ENCODE measurements around the gene TTC28.

Gene TTC28

DNA sequence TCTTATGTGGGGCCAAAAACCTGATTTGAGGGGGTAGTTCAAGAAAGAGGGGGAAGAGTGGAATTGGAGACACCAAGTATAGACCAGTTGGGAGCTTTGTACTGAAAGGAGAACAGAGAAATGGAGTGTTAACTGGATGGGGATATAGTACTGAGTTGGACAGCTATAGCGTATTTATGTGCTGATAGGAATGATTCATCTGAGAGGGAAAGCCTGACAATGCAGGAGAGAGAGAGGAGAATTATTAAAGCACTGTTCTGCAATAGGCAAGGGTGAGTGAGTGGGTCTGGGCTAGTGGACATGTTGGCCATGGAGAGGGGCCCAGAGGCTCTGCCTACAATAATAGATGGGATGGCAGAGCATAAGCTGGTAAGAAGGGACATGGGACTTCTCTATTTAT is 707.7 kb downstream of the TTC28 start:
- no peak for DNase-seq (ENCODE audit: low read depth, low spot score)

- DNase-seq (ENCODE audit: low read depth, low spot score), result no peak
Measured at GRCh38 chr22:27970596-27971220, 708.9 kb downstream of the TTC28 start.

DNA sequence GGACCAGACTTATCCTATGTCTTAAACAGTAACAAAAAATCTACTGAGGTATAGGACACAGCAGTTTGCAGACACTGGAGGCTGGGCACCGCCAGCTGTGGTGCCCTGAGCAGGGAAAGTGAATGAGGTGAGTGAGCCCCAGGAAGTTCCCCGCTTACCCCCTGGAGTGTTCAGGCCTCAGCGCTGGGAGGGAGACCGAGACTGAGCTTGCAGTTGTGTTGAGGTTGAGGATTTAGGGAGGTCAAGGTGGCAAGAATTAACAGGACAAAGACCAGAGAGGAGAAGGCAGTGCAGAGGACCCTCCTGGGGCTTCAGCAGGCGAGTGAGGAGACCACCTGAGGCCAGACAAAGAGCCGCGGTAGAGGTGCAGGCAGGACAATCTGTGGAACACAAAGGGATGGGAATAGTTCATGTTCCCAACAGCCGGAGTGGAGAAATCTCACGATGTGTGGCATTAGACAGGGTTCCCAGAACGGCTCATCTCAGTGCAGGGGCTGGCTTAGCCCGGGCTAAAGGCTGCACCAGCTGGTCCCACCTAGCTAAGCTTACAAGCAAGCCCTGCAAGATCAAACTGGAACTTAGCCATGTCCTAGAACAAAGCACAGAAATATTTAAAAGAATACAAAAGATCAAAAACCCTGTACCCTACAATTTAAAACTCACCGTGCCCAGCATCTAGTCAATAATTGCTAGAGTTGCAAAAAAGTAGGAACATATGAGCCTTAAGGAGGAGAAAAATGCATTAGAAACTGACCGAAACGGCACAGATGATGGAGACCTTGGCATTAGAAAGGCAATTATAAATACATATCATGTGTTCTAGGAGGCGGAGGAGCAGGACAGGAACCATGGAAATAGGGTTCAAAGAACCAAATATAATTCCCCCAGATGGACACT is 713.2 kb downstream of the TTC28 start:
- DNase-seq (ENCODE audit: low read depth, low spot score), result no peak

- DNase-seq (ENCODE audit: low read depth, low spot score), result no peak
Measured at GRCh38 chr22:27962268-27963044, 717.2 kb downstream of the TTC28 start.

DNA sequence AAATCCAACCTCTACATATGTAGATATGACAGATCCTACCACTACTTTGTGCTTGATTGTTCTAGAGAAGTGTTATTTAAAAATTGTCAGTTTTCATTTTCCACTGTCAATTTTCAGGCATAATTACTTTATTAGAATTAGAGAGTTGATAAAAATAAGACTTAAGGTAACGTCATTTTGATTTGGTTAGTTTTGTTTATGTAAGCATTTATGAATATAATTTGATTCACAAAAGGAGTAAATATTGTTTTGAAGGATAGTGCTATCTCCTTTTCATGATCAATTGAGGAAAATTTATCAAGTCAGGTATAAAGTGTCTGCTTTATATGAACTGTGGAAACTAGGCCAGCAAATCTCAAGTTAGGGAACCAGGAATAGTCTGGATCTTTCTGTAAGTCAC is 718.0 kb downstream of the TTC28 start:
- no peak for DNase-seq (ENCODE audit: low read depth, low spot score)

- no peak for DNase-seq (ENCODE audit: low read depth, low spot score)
Measured at GRCh38 chr22:27961182-27961581, 718.5 kb downstream of the TTC28 start.

DNA sequence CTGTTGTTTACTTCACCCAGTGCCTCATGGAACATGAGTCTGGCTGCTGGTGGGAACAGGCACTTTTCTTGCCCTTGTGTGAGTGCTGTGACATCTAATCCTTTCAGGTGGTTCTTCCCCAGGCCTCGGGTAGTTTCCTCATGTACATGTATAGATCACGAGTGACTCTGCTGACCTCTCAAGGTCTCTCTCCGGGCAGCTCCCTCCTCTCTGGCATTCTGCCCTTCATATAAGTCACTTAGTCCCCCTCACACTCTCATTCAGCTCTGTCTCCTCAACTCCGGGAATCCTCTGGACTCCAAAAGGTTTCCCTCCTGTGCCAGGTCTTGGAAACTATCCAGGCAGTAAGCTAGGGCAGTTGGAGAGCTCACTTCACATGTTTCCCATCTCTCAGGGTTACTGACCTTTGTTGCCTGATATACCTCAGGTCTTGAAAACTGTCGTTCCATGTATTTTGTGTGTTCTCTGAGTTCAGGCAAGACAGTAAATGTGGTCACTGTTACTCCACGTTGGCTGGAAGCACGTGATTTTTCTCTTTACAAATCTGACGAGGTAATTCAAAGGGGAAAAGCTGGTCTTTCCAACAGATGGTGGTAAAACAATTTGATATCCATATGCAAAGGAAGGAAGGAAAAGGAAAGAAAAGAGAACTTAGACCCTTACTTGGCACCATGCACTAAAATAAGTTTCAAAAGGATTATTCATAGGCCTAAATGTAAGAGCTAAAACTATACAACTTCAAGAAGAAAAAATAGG is 720.1 kb downstream of the TTC28 start:
- DNase-seq (ENCODE audit: low read depth, low spot score), result no peak

- no peak for DNase-seq (ENCODE audit: low read depth, low spot score)
Measured at GRCh38 chr22:27952779-27953178, 726.9 kb downstream of the TTC28 start.

DNA sequence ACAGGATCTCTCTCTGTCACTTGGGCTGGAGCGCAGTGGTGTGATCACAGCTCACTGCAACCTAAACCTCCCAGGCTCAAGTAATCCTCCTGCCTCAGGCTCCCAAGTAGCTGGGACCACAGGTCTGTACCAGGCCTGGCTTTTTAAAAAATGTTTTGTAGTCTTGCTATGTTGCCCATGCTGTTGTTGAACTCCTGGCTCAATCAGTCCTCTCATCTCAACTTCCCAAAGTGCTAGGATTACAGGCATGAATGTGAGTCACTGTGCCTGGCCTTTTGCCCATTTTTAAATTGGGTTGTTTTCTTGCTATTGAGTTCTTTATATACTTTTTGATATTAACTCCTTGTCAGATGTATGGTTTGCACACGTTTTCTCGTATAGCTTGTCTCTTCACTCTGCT is 727.5 kb downstream of the TTC28 start:
- DNase-seq (ENCODE audit: low read depth, low spot score), result peak; percentile 47

GRCh38 chr22:27949421-27949820 is 730.2 kb downstream of the TTC28 start:
- DNase-seq (ENCODE audit: low read depth, low spot score), result no peak

DNA sequence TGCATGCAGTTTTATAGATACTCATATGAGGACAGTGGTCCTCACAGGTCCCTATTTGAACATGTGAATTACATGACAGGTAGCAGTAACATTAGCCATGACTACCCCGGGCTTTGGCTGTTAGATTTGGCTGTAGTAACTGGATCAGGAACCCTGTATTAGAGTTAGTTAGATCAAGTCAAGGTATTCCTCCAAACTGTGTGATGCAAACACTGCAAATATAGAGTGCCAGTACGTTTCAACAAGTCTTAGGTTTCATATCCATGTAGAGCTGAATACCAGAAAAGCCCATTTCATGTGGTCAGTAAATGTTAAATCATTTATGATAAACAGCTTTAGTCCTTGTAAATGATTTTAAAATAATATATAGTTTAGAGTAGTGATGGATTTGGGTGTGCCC is 731.1 kb downstream of the TTC28 start:
- DNase-seq (ENCODE audit: low read depth, low spot score), result no peak

GRCh38 chr22:27947448-27947847 is 732.2 kb downstream of the TTC28 start:
- no peak for DNase-seq (ENCODE audit: low read depth, low spot score)

DNA sequence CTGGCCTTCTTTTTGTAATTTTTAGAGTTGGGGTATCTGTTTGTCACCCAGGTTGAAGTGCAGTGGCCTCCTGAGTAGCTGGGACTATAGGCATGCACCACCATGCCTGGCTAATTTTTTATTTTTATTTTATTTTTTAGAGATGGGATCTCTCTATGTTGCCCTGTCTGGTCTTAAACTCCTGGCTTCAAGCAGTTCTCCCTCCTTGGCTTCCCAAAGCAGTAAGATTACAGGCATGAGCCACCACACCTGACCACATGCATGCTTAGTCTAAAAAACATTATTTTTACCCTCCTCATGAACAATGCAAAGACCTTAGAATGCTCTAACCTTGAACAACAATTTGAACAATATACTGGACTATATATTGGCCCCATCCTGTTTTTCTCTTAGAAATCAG is 738.5 kb downstream of the TTC28 start:
- DNase-seq (ENCODE audit: low read depth, low spot score), result no peak

DNA sequence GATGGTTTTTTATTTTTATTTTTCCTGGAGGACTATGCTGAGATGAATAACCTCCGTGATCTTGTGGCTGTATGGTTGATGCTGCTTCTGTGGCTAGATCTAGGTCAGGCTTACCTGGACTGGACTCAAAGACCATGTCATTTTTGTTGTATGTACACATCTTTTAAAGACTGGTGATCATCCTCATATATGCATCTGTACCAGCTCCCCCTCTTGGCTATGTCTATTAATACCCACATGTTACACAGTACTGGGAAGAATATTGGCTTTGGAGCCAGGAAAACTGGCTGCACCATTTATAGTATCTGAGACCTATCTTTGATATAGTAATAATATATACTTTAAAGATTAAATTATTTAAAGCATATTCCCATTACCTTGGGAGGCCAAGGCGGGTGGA is 742.2 kb downstream of the TTC28 start:
- no peak for DNase-seq (ENCODE audit: low read depth, low spot score)

DNA sequence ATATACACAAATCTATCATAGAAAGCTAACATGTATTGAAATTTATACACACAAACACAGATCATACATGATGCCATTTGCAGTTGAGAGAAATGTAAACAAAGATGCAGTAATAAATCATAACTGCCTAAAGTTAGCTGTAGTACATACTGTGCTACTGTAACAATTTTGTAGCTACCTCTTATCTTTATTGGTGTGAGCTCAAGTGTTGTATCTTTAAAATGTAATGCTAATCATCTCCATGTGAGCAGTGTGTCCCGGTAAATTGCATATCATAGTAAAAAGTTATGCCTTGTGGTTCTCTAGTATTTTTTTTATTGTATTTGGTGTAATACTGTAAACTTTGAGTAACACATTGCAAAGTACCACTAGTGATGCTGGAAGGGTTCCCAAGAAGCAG is 743.7 kb downstream of the TTC28 start:
- DNase-seq (ENCODE audit: low read depth, low spot score), result no peak

DNA sequence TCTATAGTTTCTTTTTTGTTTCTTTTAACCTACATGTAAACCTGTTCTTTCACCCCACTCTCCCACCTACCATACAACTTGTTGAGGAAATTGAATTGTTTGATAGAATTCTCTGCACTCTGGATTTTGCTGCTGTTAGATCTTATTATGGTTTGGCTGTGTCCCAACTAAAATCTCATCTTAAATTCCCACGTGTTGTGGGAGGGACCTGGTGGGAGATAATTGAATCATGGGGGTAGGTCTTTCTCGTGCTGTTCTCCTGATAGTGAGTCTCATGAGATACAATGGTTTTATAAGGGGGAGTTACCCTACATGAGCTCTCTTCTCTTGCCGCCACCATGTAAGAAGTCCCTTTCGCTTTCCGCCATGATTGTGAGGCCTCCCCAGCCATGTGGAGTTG is 745.6 kb downstream of the TTC28 start:
- DNase-seq (ENCODE audit: low read depth, low spot score), result no peak

GRCh38 chr22:27933186-27933983 is 746.3 kb downstream of the TTC28 start:
- DNase-seq (ENCODE audit: low read depth, low spot score), result no peak

DNA sequence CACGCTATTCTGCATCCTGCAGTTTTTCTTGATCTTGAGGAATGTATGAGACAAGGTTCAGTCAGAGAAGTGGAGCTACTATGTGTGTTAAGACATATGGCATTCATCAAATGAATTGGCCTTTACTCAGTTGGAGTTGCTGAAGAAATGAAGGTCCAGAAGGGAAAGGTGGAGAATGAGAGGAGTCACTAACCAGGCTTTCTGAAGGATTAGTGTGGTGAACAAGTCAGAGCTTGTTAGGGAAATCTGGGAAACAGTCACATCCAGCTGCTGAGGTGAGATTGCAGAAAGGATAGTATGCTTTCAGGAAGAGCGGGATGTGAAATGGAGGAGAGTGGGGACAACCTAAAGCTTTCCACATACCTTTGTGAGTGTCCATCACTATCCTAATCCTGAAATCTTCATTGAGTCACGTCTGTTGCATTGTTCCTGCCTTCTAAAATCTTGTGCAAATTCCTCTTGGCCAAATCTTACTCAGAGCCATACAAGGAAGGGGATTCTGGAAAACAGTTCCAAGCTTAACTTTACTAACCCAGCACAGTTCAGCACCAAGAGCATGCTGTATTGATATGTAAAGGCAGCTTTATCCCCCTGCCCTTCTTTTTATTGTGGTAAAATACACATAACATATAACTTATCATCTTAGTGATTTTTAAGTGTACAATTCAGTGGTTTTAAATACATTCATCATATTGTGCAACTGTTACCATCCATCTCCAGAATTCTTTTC is 749.1 kb downstream of the TTC28 start:
- DNase-seq (ENCODE audit: low read depth, low spot score), result no peak
